SK-N-SH (cell line): ENCODE results near the gene VMP1. TPM values are rescaled to one million over a fixed set of nuclear protein-coding genes. Genes with fewer than 3 reads are reported as not detected.

Experiments used
- CTCF ChIA-PET: fragments of 300-600, 350-600 bp; formaldehyde crosslinking; extraction: SDS; loops from one replicate; lab custom pipeline; 2021; lab: Yijun Ruan, JAX
- POLR2A ChIA-PET: fragments of 350-600 bp; sonication (Branson Sonifier 250); formaldehyde crosslinking; extraction: SDS; loops from one replicate; lab custom pipeline; 2020; ENCODE audit warnings: antibody characterized with exemption, inconsistent platforms; lab: Yijun Ruan, JAX
- DNase-seq: peaks from one replicate; pipeline ENCODE4 v3.0.0; 2012
- H2AFZ ChIP-seq: fragments of 200-600 bp; sonication (generic); 2 replicates; pipeline ENCODE4 v1.8.1; 2016; ENCODE audit warnings: antibody characterized with exemption, mild to moderate bottlenecking, low read depth
- H3F3A ChIP-seq: fragments of 200-600 bp; sonication (generic); replicated peaks from 2 replicates; pipeline ENCODE3; 2016; ENCODE audit warnings: antibody characterized with exemption, mild to moderate bottlenecking; ENCODE audit not compliant: insufficient read depth
- H3K27ac ChIP-seq, 2 experiments: fragments of 200-500 bp in 1 of 2; fragments of 200-600 bp in 1 of 2; sonication (Bioruptor generic) in 1 of 2; sonication (generic), shearing (Covaris generic) in 1 of 2; 2 replicates each; pipeline versions ENCODE4 v1.5.1 to v1.6.1; 2014 to 2016; ENCODE audit warnings: low read depth in 2 of 2, inconsistent platforms in 1 of 2, low read length in 1 of 2, mild to moderate bottlenecking in 1 of 2, mixed read lengths in 1 of 2
- H3K27me3 ChIP-seq: fragments of 200-600 bp; sonication (generic), shearing (Covaris generic); 2 replicates; pipeline ENCODE4 v1.6.1; 2016; ENCODE audit warnings: mixed run types; ENCODE audit not compliant: insufficient read depth
- H3K36me3 ChIP-seq, 2 experiments: fragments of 200-500 bp in 1 of 2; fragments of 200-600 bp in 1 of 2; sonication (Bioruptor generic) in 1 of 2; sonication (generic) in 1 of 2; replicated peaks in 1 of 2; 2 replicates each; pipeline versions ENCODE3 to v1.5.1; 2014 to 2016; ENCODE audit warnings: low read length in 1 of 2, mild to moderate bottlenecking in 1 of 2; ENCODE audit not compliant: insufficient read depth in 2 of 2, control insufficient read depth in 1 of 2
- H3K4me1 ChIP-seq, 2 experiments: fragments of 200-500 bp in 1 of 2; fragments of 200-600 bp in 1 of 2; sonication (Bioruptor generic) in 1 of 2; sonication (generic), shearing (Covaris generic) in 1 of 2; 2 replicates each; pipeline versions ENCODE4 v1.5.1 to v1.6.1; 2014 to 2016; ENCODE audit warnings: low read depth in 1 of 2, low read length in 1 of 2, mixed run types in 1 of 2; ENCODE audit not compliant: insufficient read depth in 2 of 2, control insufficient read depth in 1 of 2
- H3K4me2 ChIP-seq: fragments of 200-600 bp; sonication (generic), shearing (Covaris generic); 2 replicates; pipeline ENCODE4 v1.6.1; 2017; ENCODE audit warnings: mixed run types
- H3K4me3 ChIP-seq, 2 experiments: fragments of 200-500 bp in 1 of 2; fragments of 200-600 bp in 1 of 2; sonication (Bioruptor generic) in 1 of 2; sonication (generic), shearing (Covaris generic) in 1 of 2; 2 replicates each; pipeline versions ENCODE4 v1.5.1 to v1.8.1; 2014 to 2016; ENCODE audit warnings: low read depth in 2 of 2, inconsistent platforms in 1 of 2, low read length in 1 of 2, mild to moderate bottlenecking in 1 of 2, mixed read lengths in 1 of 2, moderate library complexity in 1 of 2
- H3K79me2 ChIP-seq: fragments of 200-600 bp; sonication (generic); 2 replicates; pipeline ENCODE4 v1.8.1; 2017; ENCODE audit warnings: mild to moderate bottlenecking; ENCODE audit not compliant: insufficient read depth
- H3K9ac ChIP-seq: fragments of 200-600 bp; sonication (generic); 2 replicates; pipeline ENCODE4 v1.6.1; 2017; ENCODE audit warnings: mixed run types
- H3K9me2 ChIP-seq: fragments of 200-600 bp; sonication (generic); 2 replicates; pipeline ENCODE4 v1.6.1; 2017; ENCODE audit warnings: mixed run types
- H3K9me3 ChIP-seq: fragments of 200-600 bp; sonication (generic); 2 replicates; pipeline ENCODE4 v1.6.1; 2017; ENCODE audit warnings: mixed run types, mild to moderate bottlenecking, moderate library complexity
- H4K20me1 ChIP-seq: fragments of 200-600 bp; sonication (generic); 2 replicates; pipeline ENCODE4 v1.6.1; 2017; ENCODE audit warnings: mild to moderate bottlenecking, mixed run types; ENCODE audit not compliant: insufficient read depth
- CHD2 ChIP-seq: fragments of 150-350 bp; IDR thresholded peaks from 2 replicates; pipeline ENCODE4 v1.6.1; 2018; ENCODE audit warnings: low read length; ENCODE audit not compliant: partially characterized antibody
- EP300 ChIP-seq, 2 experiments: IDR thresholded peaks; 2 replicates each; pipeline versions ENCODE4 v1.4.0 to v1.6.1; 2012; ENCODE audit warnings: borderline replicate concordance in 1 of 2, low read depth in 1 of 2, low read length in 1 of 2
- FOXJ3 ChIP-seq: sonication (generic); formaldehyde crosslinking; IDR thresholded peaks from 2 replicates; pipeline ENCODE4 v1.5.1; 2020; ENCODE audit warnings: mild to moderate bottlenecking, missing genetic modification reagents
- FOXM1 ChIP-seq: IDR thresholded peaks from 2 replicates; pipeline ENCODE4 v1.4.0; 2012; ENCODE audit warnings: low read depth, mild to moderate bottlenecking
- JUND ChIP-seq: IDR thresholded peaks from 2 replicates; pipeline ENCODE4 v1.4.0; 2012
- MXI1 ChIP-seq: IDR thresholded peaks from 2 replicates; pipeline ENCODE4 v1.6.1; 2012; ENCODE audit warnings: mild to moderate bottlenecking, low read depth, low read length, improper control_type of control experiment
- NFIC ChIP-seq: IDR thresholded peaks from 2 replicates; pipeline ENCODE4 v1.4.0; 2012; ENCODE audit warnings: borderline replicate concordance
- NRF1 ChIP-seq: IDR thresholded peaks from 2 replicates; pipeline ENCODE4 v1.6.1; 2012; ENCODE audit warnings: low read depth, mild to moderate bottlenecking, low read length
- POLR2AphosphoS5 ChIP-seq: IDR thresholded peaks from 2 replicates; pipeline ENCODE4 v1.6.1; 2012; ENCODE audit warnings: low read depth, low read length
- REST ChIP-seq: IDR thresholded peaks from 2 replicates; pipeline ENCODE4 v1.6.1; 2012; ENCODE audit warnings: mild to moderate bottlenecking, low read depth, low read length, moderate library complexity
- RFX5 ChIP-seq: IDR thresholded peaks from 2 replicates; pipeline ENCODE4 v1.6.1; 2012; ENCODE audit warnings: mild to moderate bottlenecking, improper control_type of control experiment, low read length
- SIN3A ChIP-seq: IDR thresholded peaks from 2 replicates; pipeline ENCODE4 v1.6.1; 2012; ENCODE audit warnings: low read depth, mild to moderate bottlenecking, low read length, moderate library complexity, borderline replicate concordance
- SMC3 ChIP-seq: IDR thresholded peaks from 2 replicates; pipeline ENCODE4 v1.6.1; 2012; ENCODE audit warnings: low read depth, low read length, improper control_type of control experiment
- TEAD4 ChIP-seq: IDR thresholded peaks from 2 replicates; pipeline ENCODE4 v1.4.0; 2012; ENCODE audit warnings: mild to moderate bottlenecking, borderline replicate concordance; ENCODE audit not compliant: insufficient read depth
- WGBS: methylation state at CpG from one replicate; pipeline ENCODE4 v1.1.6; 2017; ENCODE audit warnings: low lambda C conversion rate; 5-methylcytosine and 5-hydroxymethylcytosine counted together
- polyA plus RNA-seq, 3 experiments: library from polyadenylated mRNA; depleted of rRNA; stranded (reverse); fragments of >200 nt; gene quantifications; 2 replicates each; pipeline ENCODE4 v1.2.3, GENCODE V29; 2012

VMP1 gene
- polyA plus RNA-seq, 1 of the 3 experiments (the other 2 are of a cell fraction): 169 TPM

GRCh38 chr17:59844884-59845594, 137.6 kb downstream of the VMP1 start:
- POLR2A ChIA-PET: no interaction called here
- TF ChIP-seq TEAD4 (0 out of 2 replicates have a peak, but pooled peaks have one; percentile 8), SIN3A (peak; percentile 84), POLR2AphosphoS5 (peak; percentile 76), FOXJ3 (CRISPR knock-in tag) (no peak), MXI1 (no peak), SMC3 (no peak; the same call in 1 of the 2 replicates), NRF1 (no peak), CHD2 (no peak), EP300 (IDR thresholded peaks at IDR 0.05; ENCODE audit: borderline replicate concordance in 1 of 2, low read depth in 1 of 2, low read length in 1 of 2) (no peak), NFIC (peak; percentile 15; the same call in 1 of the 2 replicates), RFX5 (no peak), REST (peak; percentile 38; the same call in 1 of the 2 replicates), JUND (peak; percentile 30; the same call in 1 of the 2 replicates), FOXM1 (no peak)
- TF ChIP-seq, all 33 proteins: peak for 6
- Histone ChIP-seq H3K4me2 (peak overlapping the region; percentile 14; the same call in 1 of the 2 replicates), H3K4me3 (no peak overlapping the region), H3K9ac (peak overlapping the region; percentile 100), H3K9me3 (no peaks in the 10 kb centered on the region), H3K79me2 (peaks cover 26% of the 10 kb centered on the region), H3K9me2 (no peaks in the 10 kb centered on the region), H3K27ac (peak overlapping the region; percentile 69 to 100), H3K27me3 (no peaks in the 10 kb centered on the region), H3K4me1 (peaks cover 4 to 20% of the 10 kb centered on the region in 2 experiments; a peak in 3 of 4 replicates), H3F3A (peaks cover 79% of the 10 kb centered on the region), H2AFZ (no peak overlapping the region), H3K36me3 (peaks cover 14 to 25% of the 10 kb centered on the region in 2 experiments), H4K20me1 (peaks cover 35% of the 10 kb centered on the region)
- 38% methylated on average over 3 of the region's 3 CpGs for WGBS
- CTCF ChIA-PET: interaction anchor here (1.5 kb wide), 1 partner anchor 69 kb away, joined by 3 read pairs; no protein-coding TSS in a partner anchor
- DNase-seq: no peak
